Hepatocyte (in vitro differentiated cells): ENCODE measurements around the gene NCAPG.

ENCODE experiments used
- EZH2 ChIP-seq: fragments of 200-600 bp; sonication (generic); IDR thresholded peaks from 2 replicates; pipeline ENCODE4 v1.6.1; 2016; ENCODE audit warnings: antibody characterized with exemption, mild to moderate bottlenecking, borderline replicate concordance
- EZH2phosphoT487 ChIP-seq: fragments of 200-600 bp; sonication (generic); IDR thresholded peaks from one replicate; pipeline ENCODE4 v1.6.1; 2018; ENCODE audit warnings: antibody characterized with exemption, mild to moderate bottlenecking, low read depth, moderate library complexity; ENCODE audit not compliant: unreplicated experiment, severe bottlenecking
- TF ChIP-seq, protein P1 (sequence below): fragments of 200-600 bp; sonication (generic); IDR thresholded peaks from 2 replicates; pipeline ENCODE4 v1.5.1; 2016; ENCODE audit warnings: antibody characterized with exemption, mild to moderate bottlenecking; ENCODE audit not compliant: poor library complexity

GRCh38 chr4:17894421-17894820 is 83.6 kb downstream of the NCAPG start:
- TF ChIP-seq EZH2phosphoT487 (no peak), EZH2 (no peak)
- TF ChIP-seq, protein P1, sequence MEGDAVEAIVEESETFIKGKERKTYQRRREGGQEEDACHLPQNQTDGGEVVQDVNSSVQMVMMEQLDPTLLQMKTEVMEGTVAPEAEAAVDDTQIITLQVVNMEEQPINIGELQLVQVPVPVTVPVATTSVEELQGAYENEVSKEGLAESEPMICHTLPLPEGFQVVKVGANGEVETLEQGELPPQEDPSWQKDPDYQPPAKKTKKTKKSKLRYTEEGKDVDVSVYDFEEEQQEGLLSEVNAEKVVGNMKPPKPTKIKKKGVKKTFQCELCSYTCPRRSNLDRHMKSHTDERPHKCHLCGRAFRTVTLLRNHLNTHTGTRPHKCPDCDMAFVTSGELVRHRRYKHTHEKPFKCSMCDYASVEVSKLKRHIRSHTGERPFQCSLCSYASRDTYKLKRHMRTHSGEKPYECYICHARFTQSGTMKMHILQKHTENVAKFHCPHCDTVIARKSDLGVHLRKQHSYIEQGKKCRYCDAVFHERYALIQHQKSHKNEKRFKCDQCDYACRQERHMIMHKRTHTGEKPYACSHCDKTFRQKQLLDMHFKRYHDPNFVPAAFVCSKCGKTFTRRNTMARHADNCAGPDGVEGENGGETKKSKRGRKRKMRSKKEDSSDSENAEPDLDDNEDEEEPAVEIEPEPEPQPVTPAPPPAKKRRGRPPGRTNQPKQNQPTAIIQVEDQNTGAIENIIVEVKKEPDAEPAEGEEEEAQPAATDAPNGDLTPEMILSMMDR, result no peak
